HepG2 (cell line): Measurements from ENCODE around the gene P4HB. TPM values are rescaled to one million over a fixed set of nuclear protein-coding genes. Genes with fewer than 3 reads are reported as not detected.

ENCODE experiments used
- ARNT ChIP-seq: fragments of 450-650 bp; IDR thresholded peaks from 2 replicates; pipeline ENCODE4 v1.6.1; 2017
- CAMTA2 ChIP-seq: sonication (generic); formaldehyde crosslinking; IDR thresholded peaks from 2 replicates; pipeline ENCODE4 v1.4.0; 2020; ENCODE audit warnings: mild to moderate bottlenecking, missing genetic modification reagents, borderline replicate concordance
- CHCHD3 ChIP-seq: sonication (generic); formaldehyde crosslinking; IDR thresholded peaks from 2 replicates; pipeline ENCODE4 v1.8.0; 2022; ENCODE audit warnings: mild to moderate bottlenecking, missing genetic modification reagents, moderate library complexity
- CHD4 ChIP-seq: fragments of 200-600 bp; sonication (generic); IDR thresholded peaks from 2 replicates; pipeline ENCODE4 v1.7.0; 2017; ENCODE audit warnings: mild to moderate bottlenecking, low read length, borderline replicate concordance
- CREB3 ChIP-seq: sonication (generic); formaldehyde crosslinking; IDR thresholded peaks from 2 replicates; pipeline ENCODE4 v1.5.0; 2020; ENCODE audit warnings: missing genetic modification reagents
- EED ChIP-seq: sonication (generic); formaldehyde crosslinking; IDR thresholded peaks from 2 replicates; pipeline ENCODE4 v1.5.0; 2020; ENCODE audit warnings: mild to moderate bottlenecking, missing genetic modification reagents
- EHMT2 ChIP-seq: fragments of 200-600 bp; sonication (generic); IDR thresholded peaks from 2 replicates; pipeline ENCODE4 v1.7.0; 2017; ENCODE audit warnings: antibody characterized with exemption, low read depth, low read length, borderline replicate concordance
- EP300 ChIP-seq, 3 experiments: sonication (generic) in 1 of 3; formaldehyde crosslinking in 1 of 3; IDR thresholded peaks; 2 replicates each; pipeline versions ENCODE4 v1.5.1 to v1.6.1; 2011 to 2020; ENCODE audit warnings: low read depth in 2 of 3, low read length in 2 of 3, borderline replicate concordance in 1 of 3, improper control_type of control experiment in 1 of 3, mild to moderate bottlenecking in 1 of 3, missing genetic modification reagents in 1 of 3, moderate library complexity in 1 of 3
- FOSL2 ChIP-seq: sonication (generic); formaldehyde crosslinking; IDR thresholded peaks from 2 replicates; pipeline ENCODE4 v1.4.0; 2020; ENCODE audit warnings: missing genetic modification reagents
- IKZF4 ChIP-seq: sonication (generic); formaldehyde crosslinking; IDR thresholded peaks from 2 replicates; pipeline ENCODE4 v1.5.1; 2020; ENCODE audit warnings: borderline replicate concordance, mild to moderate bottlenecking, low read depth, missing genetic modification reagents; ENCODE audit errors: not compliant biosample characterization
- KLF13 ChIP-seq: sonication (generic); formaldehyde crosslinking; IDR thresholded peaks from 2 replicates; pipeline ENCODE4 v1.4.0; 2020; ENCODE audit warnings: mild to moderate bottlenecking, missing genetic modification reagents
- MAF1 ChIP-seq: sonication (generic); formaldehyde crosslinking; IDR thresholded peaks from 2 replicates; pipeline ENCODE4 v1.5.0; 2020; ENCODE audit warnings: missing genetic modification reagents, borderline replicate concordance
- NFIB ChIP-seq: sonication (generic); formaldehyde crosslinking; IDR thresholded peaks from 2 replicates; pipeline ENCODE4 v1.9.0; 2021; ENCODE audit warnings: missing genetic modification reagents, mild to moderate bottlenecking, borderline replicate concordance
- SIN3A ChIP-seq: IDR thresholded peaks from 2 replicates; pipeline ENCODE4 v1.6.1; 2011; ENCODE audit warnings: low read depth, mild to moderate bottlenecking, control low read depth, low read length, borderline replicate concordance
- SRSF1 ChIP-seq: fragments of 200-400 bp; formaldehyde crosslinking; optimal IDR thresholded peaks from 2 replicates; pipeline ENCODE3; 2017; ENCODE audit warnings: mild to moderate bottlenecking, low read depth, low read length, moderate library complexity
- TBX2 ChIP-seq: sonication (generic); formaldehyde crosslinking; IDR thresholded peaks from 2 replicates; pipeline ENCODE4 v1.5.0; 2020; ENCODE audit warnings: missing genetic modification reagents, mild to moderate bottlenecking, borderline replicate concordance
- THAP9 ChIP-seq: sonication (generic); formaldehyde crosslinking; IDR thresholded peaks from 2 replicates; pipeline ENCODE4; 2020; ENCODE audit warnings: missing genetic modification reagents, mild to moderate bottlenecking, borderline replicate concordance
- ZMYM4 ChIP-seq: sonication (generic); formaldehyde crosslinking; IDR thresholded peaks from 2 replicates; pipeline ENCODE4 v1.8.1; 2023; ENCODE audit warnings: mild to moderate bottlenecking, missing genetic modification reagents
- ZNF138 ChIP-seq: sonication (generic); formaldehyde crosslinking; IDR thresholded peaks from 2 replicates; pipeline ENCODE4 v1.5.0; 2020; ENCODE audit warnings: mild to moderate bottlenecking, low read depth, missing genetic modification reagents
- ZNF253 ChIP-seq: sonication (generic); formaldehyde crosslinking; IDR thresholded peaks from 2 replicates; pipeline ENCODE4 v1.8.0; 2022; ENCODE audit warnings: mild to moderate bottlenecking, missing genetic modification reagents, borderline replicate concordance
- ZNF274 ChIP-seq: sonication (generic); formaldehyde crosslinking; IDR thresholded peaks from 2 replicates; pipeline ENCODE4 v1.5.1; 2020; ENCODE audit warnings: mild to moderate bottlenecking, missing genetic modification reagents
- ZNF282 ChIP-seq: fragments of 450-650 bp; IDR thresholded peaks from 2 replicates; pipeline ENCODE4 v1.6.1; 2018; ENCODE audit not compliant: partially characterized antibody
- ZNF44 ChIP-seq: sonication (generic); formaldehyde crosslinking; IDR thresholded peaks from 2 replicates; pipeline ENCODE4 v1.5.1; 2020; ENCODE audit warnings: mild to moderate bottlenecking, missing genetic modification reagents
- ZNF543 ChIP-seq: sonication (generic); formaldehyde crosslinking; IDR thresholded peaks from 2 replicates; pipeline ENCODE4 v1.4.0; 2020; ENCODE audit warnings: mild to moderate bottlenecking, missing genetic modification reagents
- ZNF672 ChIP-seq: sonication (generic); formaldehyde crosslinking; IDR thresholded peaks from 2 replicates; pipeline ENCODE4 v1.8.1; 2022; ENCODE audit warnings: missing genetic modification reagents
- ZNF703 ChIP-seq: sonication (generic); formaldehyde crosslinking; IDR thresholded peaks from 2 replicates; pipeline ENCODE4 v1.5.1; 2020; ENCODE audit warnings: missing genetic modification reagents, mild to moderate bottlenecking, moderate library complexity, borderline replicate concordance
- polyA plus RNA-seq, 8 experiments: library from polyadenylated mRNA; depleted of rRNA in 3 of 8; stranded (reverse) in 7 of 8; unstranded in 1 of 8; fragments of >200 nt; fragmentation: Illumina TruSeq in 4 of 8; extraction: Trizol in 4 of 8; gene quantifications; 2 replicates each; pipeline versions ENCODE4 v1.2.1 to v1.2.3, GENCODE V29; 2011 to 2016; ENCODE audit warnings: low read depth in 4 of 8, missing spikeins in 1 of 8, mixed read lengths in 1 of 8; ENCODE audit not compliant: insufficient read depth in 1 of 8
- total RNA-seq, 5 experiments: library from RNA; depleted of rRNA; stranded (reverse); fragments of >200 nt; fragmentation: Illumina TruSeq; extraction: Trizol; gene quantifications; 2 replicates each; pipeline ENCODE4 v1.2.3, GENCODE V29; 2016; ENCODE audit warnings: low read depth in 1 of 5

P4HB gene
- total and polyA plus RNA-seq, 2 of the 13 experiments (the other 11 are each of a cell fraction or from before 2014, with no cell fraction given): 185 to 782 TPM

GRCh38 chr17:81833160-81833920 lies 27.0 kb downstream of the P4HB start, which contains the start of gene MCRIP1 (continued):
- TF ChIP-seq EED (CRISPR knock-in tag) (peak; percentile 97), CHD4 (no peak), ARNT (no peak), SIN3A (peak; percentile 41; the same call in 1 of the 2 replicates), NFIB (CRISPR knock-in tag) (no peak), ZNF282 (no peak), CHCHD3 (CRISPR knock-in tag) (no peak), CAMTA2 (CRISPR knock-in tag) (peak; percentile 17), ZMYM4 (CRISPR knock-in tag) (peak; percentile 73), MAF1 (CRISPR knock-in tag) (0 out of 2 replicates have a peak, but pooled peaks have one; percentile 73), ZNF703 (CRISPR knock-in tag) (peak; percentile 92), FOSL2 (peak; percentile 27; the same call in 1 of the 2 replicates), KLF13 (CRISPR knock-in tag) (no peak; the same call in 1 of the 2 replicates), TBX2 (CRISPR knock-in tag) (peak; percentile 85), EP300 (IDR thresholded peaks at IDR 0.05; ENCODE audit: low read depth in 2 of 2, low read length in 2 of 2) (no peak), EP300 (CRISPR knock-in tag; IDR thresholded peaks at IDR 0.05; ENCODE audit: borderline replicate concordance) (no peak), ZNF138 (CRISPR knock-in tag) (peak; percentile 63; the same call in 1 of the 2 replicates), ZNF672 (CRISPR knock-in tag) (0 out of 2 replicates have a peak, but pooled peaks have one; percentile 62), THAP9 (CRISPR knock-in tag) (0 out of 2 replicates have a peak, but pooled peaks have one; percentile 65), EHMT2 (no peak), ZNF44 (CRISPR knock-in tag) (peak; percentile 77; the same call in 1 of the 2 replicates), ZNF274 (CRISPR knock-in tag) (peak; percentile 81), ZNF253 (CRISPR knock-in tag) (peak; percentile 97; the same call in 1 of the 2 replicates), ZNF543 (peak; percentile 89), IKZF4 (CRISPR knock-in tag) (peak; percentile 80), CREB3 (peak; percentile 98), SRSF1 (peak; percentile 56)
